Esophagus squamous epithelium (tissue), 4 donors: ENCODE data around the gene GPHA2.

Experiments used
- POLR2A ChIP-seq, 4 donors: fragments of 450-650 bp; IDR thresholded peaks; one replicate each; pipeline ENCODE4 v1.6.1; 2017; ENCODE audit warnings: antibody characterized with exemption in 4 of 4, mild to moderate bottlenecking in 4 of 4, moderate library complexity in 3 of 4
- TF ChIP-seq, protein P1 (sequence below), 6 experiments: fragments of 450-650 bp in 4 of 6; fragments of 200-600 bp in 2 of 6; sonication (generic) in 2 of 6; IDR thresholded peaks; one replicate each; pipeline ENCODE4 v1.5.1; 2016 to 2019; ENCODE audit warnings: antibody characterized with exemption in 6 of 6, mild to moderate bottlenecking in 4 of 6, moderate library complexity in 4 of 6

GRCh38 chr11:64914123-64914522, 21.6 kb downstream of the GPHA2 start:
- TF ChIP-seq, protein P1, sequence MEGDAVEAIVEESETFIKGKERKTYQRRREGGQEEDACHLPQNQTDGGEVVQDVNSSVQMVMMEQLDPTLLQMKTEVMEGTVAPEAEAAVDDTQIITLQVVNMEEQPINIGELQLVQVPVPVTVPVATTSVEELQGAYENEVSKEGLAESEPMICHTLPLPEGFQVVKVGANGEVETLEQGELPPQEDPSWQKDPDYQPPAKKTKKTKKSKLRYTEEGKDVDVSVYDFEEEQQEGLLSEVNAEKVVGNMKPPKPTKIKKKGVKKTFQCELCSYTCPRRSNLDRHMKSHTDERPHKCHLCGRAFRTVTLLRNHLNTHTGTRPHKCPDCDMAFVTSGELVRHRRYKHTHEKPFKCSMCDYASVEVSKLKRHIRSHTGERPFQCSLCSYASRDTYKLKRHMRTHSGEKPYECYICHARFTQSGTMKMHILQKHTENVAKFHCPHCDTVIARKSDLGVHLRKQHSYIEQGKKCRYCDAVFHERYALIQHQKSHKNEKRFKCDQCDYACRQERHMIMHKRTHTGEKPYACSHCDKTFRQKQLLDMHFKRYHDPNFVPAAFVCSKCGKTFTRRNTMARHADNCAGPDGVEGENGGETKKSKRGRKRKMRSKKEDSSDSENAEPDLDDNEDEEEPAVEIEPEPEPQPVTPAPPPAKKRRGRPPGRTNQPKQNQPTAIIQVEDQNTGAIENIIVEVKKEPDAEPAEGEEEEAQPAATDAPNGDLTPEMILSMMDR (IDR thresholded peaks at IDR 0.05), result no peak
- TF ChIP-seq POLR2A (IDR thresholded peaks at IDR 0.05), result no peak
